Measurements from ENCODE around the gene LAMP5.

LAMP5 gene

GRCh38 chr20:9510911-9511310, 3.5 kb upstream of the LAMP5 start:
- TF ChIP-seq EZH2phosphoT487 (IDR thresholded peaks at IDR 0.05; ENCODE audit: borderline replicate concordance, low read length) (no peak), CTCF (IDR thresholded peaks at IDR 0.05; ENCODE audit: low read depth, low read length, poor library complexity, severe bottlenecking) (no peak)
- Histone ChIP-seq H4K20me1 (ENCODE audit: control insufficient read depth, insufficient read depth, low read depth, low read length) (no peaks in the 10 kb centered on the region), H3K4me2 (ENCODE audit: low read length) (no peak overlapping the region), H3K27ac (ENCODE audit: low read depth, low read length) (no peak overlapping the region), H3F3A (ENCODE audit: control insufficient read depth, insufficient read depth) (no peaks in the 10 kb centered on the region), H3K4me1 (ENCODE audit: control insufficient read depth, low read length) (no peaks in the 10 kb centered on the region), H3K9me2 (replicated peaks; ENCODE audit: control insufficient read depth, low read length) (no peaks in the 10 kb centered on the region), H3K79me2 (ENCODE audit: control insufficient read depth, low read length) (no peaks in the 10 kb centered on the region), H3K4me3 (ENCODE audit: low read length) (no peak overlapping the region), H3K27me3 (ENCODE audit: control insufficient read depth, low read length) (peaks cover 10% of the 10 kb centered on the region), H3K9me3 (ENCODE audit: control insufficient read depth, insufficient read depth, low read length) (no peaks in the 10 kb centered on the region), H3K36me3 (ENCODE audit: control insufficient read depth, low read length) (no peaks in the 10 kb centered on the region)

GRCh38 chr20:9514072-9514460, 324 bp upstream of the LAMP5 start:
- Histone ChIP-seq H3K9me2 (replicated peaks; ENCODE audit: control insufficient read depth, low read length) (no peaks in the 10 kb centered on the region), H3F3A (ENCODE audit: control insufficient read depth, insufficient read depth) (no peaks in the 10 kb centered on the region), H3K27me3 (ENCODE audit: control insufficient read depth, low read length) (peaks cover 16% of the 10 kb centered on the region), H3K36me3 (ENCODE audit: control insufficient read depth, low read length) (no peaks in the 10 kb centered on the region), H3K9me3 (ENCODE audit: control insufficient read depth, insufficient read depth, low read length) (no peaks in the 10 kb centered on the region), H3K27ac (ENCODE audit: low read depth, low read length) (no peak overlapping the region), H3K4me1 (ENCODE audit: control insufficient read depth, low read length) (no peaks in the 10 kb centered on the region), H3K4me2 (ENCODE audit: low read length) (no peak overlapping the region), H3K4me3 (ENCODE audit: low read length) (no peak overlapping the region), H4K20me1 (ENCODE audit: control insufficient read depth, insufficient read depth, low read depth, low read length) (no peaks in the 10 kb centered on the region), H3K79me2 (ENCODE audit: control insufficient read depth, low read length) (no peaks in the 10 kb centered on the region)
- TF ChIP-seq CTCF (IDR thresholded peaks at IDR 0.05; ENCODE audit: low read depth, low read length, poor library complexity, severe bottlenecking) (no peak), EZH2phosphoT487 (IDR thresholded peaks at IDR 0.05; ENCODE audit: borderline replicate concordance, low read length) (no peak)

- TF ChIP-seq CTCF (IDR thresholded peaks at IDR 0.05; ENCODE audit: low read depth, low read length, poor library complexity, severe bottlenecking) = no peak
- TF ChIP-seq EZH2phosphoT487 (IDR thresholded peaks at IDR 0.05; ENCODE audit: borderline replicate concordance, low read length) = no peak
- Histone ChIP-seq H3K27me3 (ENCODE audit: control insufficient read depth, low read length) (peaks cover 16% of the 10 kb centered on the region), H3K9me2 (replicated peaks; ENCODE audit: control insufficient read depth, low read length) (no peaks in the 10 kb centered on the region), H3K4me2 (ENCODE audit: low read length) (no peak overlapping the region), H3K4me1 (ENCODE audit: control insufficient read depth, low read length) (no peaks in the 10 kb centered on the region), H3K4me3 (ENCODE audit: low read length) (no peak overlapping the region), H3F3A (ENCODE audit: control insufficient read depth, insufficient read depth) (no peaks in the 10 kb centered on the region), H4K20me1 (ENCODE audit: control insufficient read depth, insufficient read depth, low read depth, low read length) (no peaks in the 10 kb centered on the region), H3K27ac (ENCODE audit: low read depth, low read length) (no peak overlapping the region), H3K36me3 (ENCODE audit: control insufficient read depth, low read length) (no peaks in the 10 kb centered on the region), H3K79me2 (ENCODE audit: control insufficient read depth, low read length) (no peaks in the 10 kb centered on the region), H3K9me3 (ENCODE audit: control insufficient read depth, insufficient read depth, low read length) (no peaks in the 10 kb centered on the region)
Measured at GRCh38 chr20:9515214-9515585, 810 bp downstream of the LAMP5 start.

Measured in DOHH2 (cell line).